GM19035 (cell line): ENCODE results near the gene NFAM1.

ENCODE experiments used
- ATAC-seq: cut with Tn5 transposase; IDR thresholded peaks from one replicate; pipeline ENCODE4 v1.9.1; 2021; ENCODE audit not compliant: unreplicated experiment

Gene NFAM1

DNA sequence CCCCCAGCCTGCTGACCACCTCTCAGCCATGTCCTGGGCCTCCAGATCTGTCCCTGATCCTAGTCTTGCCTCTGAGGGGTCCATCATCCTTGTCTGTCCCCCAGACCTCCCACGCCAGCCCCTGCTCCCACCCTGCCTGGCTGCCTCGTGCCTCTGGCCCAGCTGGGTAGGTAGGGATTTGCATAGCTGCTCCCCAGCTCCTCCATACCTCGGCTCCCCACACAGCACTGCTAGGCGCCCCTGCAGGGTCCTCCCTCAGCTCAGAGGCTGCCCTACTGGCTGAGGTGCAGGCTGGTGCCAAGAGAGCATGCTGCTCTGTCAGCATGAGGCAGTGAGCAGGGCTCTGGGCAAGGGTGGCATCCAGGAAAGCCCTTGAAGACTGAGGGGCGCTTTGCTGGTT, 47.7 kb downstream of the NFAM1 start:
- no peak for ATAC-seq

DNA sequence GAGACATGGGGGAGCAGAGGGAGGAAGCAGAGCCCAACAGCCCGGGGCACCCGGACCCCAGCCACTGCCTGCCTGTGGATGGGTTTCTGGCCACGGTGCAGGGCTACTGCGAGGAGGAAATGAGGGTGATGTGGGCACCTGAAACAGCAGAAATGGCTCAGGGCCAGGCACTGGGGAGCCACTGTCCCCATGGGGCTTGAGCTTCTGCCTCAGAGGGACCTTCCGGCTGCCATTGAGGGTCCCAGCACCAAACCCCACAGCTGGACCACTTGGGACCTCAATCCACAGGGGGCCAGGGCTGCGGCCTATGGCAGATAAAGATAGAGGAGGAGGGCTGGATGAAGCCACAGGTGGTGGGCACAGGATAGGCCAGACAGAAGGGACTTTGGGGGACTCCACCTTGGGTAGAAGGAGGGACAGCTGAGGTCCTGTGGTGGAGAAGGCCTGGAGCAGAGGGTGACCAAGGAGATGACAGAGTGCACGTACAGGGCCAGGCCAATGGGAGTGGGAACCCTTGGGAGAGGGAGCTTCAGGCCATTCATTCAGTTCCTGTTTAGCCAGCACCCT, 48.3 kb downstream of the NFAM1 start:
- no peak for ATAC-seq

DNA sequence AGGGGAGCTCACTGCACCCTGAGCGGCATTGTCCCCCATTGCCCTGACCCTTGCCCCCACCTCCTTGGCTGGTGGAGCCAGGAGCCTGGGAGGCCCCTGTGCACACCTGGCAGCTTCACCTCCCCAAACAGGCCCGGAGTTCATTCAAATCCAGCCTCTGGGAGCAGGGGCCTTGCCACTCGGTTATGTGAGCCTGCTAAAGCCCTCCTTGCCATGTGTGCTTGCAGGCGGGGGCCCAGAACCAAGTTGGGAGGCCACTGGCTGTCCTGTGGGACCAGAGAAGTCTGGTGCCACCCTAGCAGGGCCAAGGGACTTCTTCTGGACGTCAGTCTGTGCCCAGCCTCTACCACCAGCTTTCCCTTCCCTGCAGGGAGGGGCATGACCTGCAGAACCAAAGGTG, 48.9 kb downstream of the NFAM1 start:
- ATAC-seq, result no peak

DNA sequence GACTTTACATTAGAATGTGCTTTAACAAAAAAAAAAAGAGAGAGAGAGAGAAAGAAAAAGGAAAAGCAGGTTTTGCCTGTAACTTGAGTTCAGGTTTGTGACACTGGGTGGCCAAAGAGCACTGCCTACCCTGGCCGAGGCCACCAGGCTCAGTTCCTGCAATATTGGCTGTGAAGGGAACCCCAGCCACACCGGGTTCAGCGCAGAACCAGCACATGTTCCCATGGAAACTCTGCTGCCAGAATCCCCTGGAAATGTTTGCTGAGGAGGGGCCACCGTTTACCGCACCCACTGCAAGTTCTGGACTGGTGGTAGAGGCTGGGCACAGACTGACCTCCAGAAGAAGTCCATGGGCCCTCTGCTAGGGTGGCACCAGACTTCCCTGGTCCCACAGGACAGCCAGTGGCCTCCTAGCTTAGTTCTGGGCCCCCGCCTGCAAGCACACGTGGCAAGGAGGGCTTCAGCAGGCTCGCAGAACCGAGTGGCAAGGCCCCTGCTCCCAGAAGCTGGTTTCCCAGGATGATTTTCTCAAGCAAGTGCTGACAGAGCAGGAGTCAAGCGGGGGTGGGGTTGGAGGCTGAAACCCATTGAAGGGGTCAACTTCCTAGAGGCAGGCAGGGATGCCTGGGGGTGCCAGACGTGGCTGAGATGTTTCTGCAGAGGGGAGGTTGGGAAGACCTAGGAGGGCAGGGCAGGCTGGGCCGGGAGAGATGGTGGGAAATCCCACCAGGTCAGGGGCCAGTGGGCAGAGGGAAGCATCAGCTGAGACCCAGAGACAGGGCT, 51.2 kb downstream of the NFAM1 start:
- ATAC-seq, result no peak

DNA sequence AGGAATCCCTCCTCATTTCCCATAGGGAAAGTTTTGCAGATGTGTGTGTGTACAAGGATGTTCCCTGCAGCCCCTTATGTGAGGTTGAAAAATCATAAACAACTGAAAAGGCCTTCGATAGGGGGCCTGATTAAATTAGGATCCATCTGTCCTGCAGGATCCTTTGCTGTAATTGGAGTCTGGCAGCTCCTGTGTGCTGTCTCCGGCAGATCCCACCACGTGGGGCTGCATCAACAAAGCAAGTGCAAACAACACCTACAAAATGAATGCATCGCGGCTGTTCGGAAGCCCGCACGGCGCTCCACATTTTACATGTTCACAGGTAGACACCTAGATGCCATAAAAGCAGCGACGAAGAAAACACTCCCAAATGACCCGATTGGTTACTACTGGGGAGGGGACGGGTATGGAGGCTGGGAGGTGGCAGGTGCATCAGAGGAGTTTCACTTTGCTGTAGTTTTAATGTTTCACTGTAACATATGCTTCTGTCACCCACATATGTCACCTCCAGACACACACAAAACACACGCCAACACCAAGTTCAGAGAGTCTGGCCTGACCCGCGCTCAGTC, 52.2 kb downstream of the NFAM1 start:
- no peak for ATAC-seq

DNA sequence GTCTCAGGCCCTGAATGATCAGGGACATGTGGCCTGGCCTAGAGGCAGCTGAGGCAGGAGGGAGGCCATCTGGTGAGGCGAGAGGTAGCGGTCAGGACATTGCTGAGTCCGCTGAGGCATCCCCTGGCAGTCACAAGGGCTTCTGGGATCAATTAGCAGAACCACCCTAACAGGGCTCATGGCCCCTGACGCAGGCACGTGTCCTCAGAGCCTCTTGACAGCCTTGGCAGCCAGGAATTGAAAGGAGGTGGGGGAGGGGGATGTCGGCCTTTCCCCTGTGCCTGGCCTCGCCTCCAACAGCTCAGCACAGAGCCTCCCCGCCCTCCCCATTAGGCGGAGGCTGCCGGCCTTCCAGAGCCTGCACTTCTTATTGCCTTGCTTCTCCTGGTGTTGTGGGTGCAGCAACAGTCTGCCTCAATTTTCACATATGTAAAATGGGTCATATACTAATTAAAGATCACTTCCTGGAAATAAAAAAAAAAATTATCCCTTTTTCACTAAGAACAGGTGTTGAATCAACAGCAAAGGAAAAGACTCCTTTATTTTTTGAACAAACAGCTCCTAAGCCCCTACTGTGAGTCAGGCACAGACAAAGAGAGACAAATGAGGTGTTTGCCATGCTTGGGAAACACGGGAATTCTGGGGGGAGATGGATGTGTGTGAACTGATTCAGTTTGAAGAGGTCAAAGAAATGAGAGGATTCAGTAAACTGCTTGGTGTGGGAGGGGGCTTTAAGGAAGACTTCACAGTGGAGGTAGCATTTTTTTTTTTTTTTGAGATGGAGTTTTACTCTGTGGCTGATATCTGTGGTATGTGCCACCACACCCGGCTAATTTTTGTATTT, 55.3 kb downstream of the NFAM1 start:
- no peak for ATAC-seq

DNA sequence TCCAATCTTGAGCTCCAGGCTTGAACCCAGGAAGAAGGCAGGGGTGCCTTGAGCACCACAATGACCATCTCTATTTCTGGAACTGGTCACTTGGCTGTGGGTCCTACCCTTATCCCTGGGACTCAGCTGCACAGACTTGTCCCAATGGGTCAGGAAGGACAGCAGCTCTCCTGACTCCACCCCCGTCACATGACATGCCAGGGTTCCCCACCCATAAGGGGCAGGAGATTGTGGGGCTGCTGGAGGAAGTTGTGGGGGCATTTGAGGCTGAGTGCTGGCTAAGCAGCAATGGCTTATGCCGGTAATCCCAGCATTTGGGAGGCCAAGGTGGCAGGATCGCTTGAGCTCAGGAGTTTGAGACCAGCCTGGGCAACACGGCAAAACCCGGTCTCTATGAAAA, 56.2 kb downstream of the NFAM1 start:
- ATAC-seq, result no peak

DNA sequence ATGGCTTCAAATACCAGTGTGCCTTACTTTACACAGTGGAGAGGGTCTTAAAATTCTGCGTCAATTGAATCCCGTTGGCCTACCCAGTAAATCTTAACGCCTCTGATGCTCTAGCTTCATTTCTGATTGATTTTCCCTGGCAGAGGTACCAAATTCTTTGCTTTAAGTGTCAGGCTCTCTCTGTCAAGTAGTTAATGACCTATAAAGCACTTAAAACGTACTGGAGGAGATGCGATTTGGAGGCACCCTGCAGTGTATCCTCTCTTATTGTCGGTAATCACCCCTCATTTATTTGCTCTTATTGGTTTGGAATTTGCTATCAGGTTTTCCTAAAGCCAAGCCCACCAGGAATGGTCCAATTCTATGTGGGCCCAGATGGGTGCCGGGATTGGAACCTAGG, 59.2 kb downstream of the NFAM1 start:
- no peak for ATAC-seq

DNA sequence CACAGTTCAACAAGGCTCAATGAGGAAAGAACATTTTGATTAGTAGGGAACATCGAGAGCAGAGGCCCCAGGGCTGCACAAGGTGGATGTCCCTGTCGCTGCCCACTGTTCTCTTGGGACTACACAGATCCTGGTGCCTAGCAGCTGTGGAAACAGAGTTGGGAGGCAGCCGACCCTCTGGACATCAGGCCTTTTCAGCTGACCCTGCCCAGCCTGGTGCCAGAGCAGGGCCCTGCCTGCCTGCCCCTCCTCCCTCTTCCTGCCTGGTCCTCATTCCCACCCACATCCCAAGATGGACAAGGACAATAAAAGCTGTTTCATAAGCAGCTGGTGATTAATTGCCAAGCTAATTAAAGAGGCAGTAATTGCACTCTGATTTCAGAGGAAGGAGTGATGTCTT, 60.7 kb downstream of the NFAM1 start:
- ATAC-seq, result no peak

DNA sequence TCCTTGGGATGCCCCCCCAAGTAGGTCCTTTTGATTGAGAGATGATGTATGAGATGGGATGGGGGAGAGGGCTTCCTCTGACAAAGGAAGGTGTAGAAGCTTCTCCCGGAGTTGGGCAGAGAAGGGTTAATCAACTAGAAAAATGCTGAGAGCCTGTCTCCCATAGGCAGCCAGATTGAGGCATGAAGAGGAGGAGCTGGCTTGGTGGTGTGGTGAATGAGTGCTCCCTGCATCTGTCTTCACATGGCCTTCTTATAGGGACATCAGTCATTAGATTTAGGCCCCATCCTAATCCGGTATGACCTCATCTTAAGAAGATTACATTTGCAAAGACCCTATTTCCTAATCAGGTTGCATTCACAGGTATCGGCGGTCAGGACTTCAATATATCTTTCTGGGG, 61.1 kb downstream of the NFAM1 start:
- no peak for ATAC-seq

DNA sequence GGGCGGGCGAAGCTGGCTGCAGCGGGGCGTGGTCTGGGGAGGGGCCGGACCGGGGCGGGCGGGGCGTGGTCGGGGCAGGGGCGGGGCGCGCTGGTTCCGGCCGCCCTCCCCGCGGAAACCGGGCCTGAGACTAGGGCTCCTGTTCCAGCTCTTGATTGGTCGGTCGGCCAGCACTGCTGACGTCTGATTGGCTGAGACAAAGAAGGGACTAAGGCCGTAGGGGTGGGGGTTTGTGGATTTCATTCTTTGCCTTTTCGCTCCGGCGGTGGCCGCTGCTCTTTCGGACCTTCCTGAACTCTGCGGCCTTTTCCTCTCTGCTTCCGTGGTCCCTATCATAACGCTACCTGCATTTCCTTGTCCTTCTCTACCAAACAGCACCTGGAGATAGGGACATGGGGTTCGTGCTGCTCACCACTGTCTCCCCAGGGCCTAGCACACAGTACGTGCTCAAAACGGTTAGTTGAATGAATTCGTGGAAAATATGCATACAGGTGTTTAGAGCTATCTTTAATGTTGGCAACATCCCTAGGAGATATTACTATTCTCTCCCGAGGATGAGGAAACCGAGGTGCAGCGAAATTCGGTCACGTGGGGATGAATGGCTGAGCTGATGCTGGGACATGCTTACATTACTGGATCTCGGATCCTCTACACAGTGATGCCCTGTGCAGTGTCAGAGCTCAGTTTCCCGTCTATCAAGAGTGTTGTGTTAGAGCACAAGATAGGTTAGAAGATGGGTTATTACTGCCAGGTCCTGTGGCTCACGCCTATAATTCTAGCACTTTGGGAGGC, 62.8 kb downstream of the NFAM1 start:
- ATAC-seq, result peak; percentile 98

DNA sequence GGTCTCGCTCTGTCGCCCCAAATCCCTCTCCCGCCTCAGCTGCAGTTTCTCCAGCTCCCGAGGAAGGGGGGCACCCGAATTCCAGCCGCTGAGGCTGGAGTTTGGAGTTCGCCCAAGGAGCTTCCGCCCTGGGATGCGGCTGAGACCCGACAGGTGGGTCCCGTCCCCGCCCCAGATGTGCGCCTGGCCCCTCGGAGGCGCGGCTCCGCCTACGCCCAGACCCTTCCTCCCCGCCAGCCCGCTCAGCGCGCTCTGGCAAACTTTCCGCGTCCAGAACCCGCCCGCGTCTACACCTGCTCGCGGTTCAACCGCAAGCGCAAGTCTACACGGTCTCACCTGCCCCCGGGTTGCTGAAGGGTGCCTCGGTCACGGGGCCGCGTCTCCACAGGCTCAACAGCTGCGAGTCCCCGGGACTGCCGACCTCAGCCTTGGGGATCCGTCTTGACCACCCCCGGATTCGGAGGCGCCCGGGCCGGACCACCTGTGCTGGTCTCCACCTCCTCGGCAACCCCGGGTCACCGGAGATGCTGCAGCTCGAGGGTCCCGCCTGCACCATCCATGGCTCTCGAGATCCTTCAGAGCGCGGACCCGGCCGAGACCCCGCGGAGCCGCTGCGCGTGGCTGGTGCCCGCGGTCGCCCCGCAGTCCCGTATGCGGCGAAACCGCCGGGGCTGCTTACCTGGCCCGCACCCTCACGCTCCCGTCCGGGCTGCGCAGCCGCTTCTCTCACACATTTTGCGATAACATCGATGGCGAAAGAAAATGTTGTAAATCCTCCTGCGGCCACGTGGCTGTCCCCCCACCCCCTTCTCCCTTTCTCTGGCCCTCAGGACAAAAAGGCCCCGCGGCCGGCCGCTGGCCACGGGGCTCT, 63.6 kb downstream of the NFAM1 start:
- peak; percentile 18 for ATAC-seq

DNA sequence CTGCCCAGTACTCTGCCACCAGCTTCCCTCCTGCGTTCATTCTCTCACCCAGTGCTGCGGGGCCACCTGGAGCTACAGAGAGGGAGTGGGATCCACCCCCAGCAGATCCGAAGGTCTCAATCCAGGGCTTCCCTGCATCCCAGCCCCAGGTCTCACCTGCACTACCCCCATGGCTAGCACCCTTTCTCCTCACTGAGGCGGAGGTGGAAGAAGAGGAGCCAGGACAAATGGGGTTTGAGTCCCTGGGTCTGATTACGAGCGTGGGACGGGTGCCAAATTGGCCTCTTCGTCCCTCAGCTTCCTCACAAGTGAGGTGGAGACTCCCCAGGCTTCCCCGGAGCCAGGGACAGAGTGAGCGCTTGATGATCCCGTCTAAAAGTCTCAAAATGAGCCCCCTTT, 64.2 kb downstream of the NFAM1 start:
- ATAC-seq, result no peak

DNA sequence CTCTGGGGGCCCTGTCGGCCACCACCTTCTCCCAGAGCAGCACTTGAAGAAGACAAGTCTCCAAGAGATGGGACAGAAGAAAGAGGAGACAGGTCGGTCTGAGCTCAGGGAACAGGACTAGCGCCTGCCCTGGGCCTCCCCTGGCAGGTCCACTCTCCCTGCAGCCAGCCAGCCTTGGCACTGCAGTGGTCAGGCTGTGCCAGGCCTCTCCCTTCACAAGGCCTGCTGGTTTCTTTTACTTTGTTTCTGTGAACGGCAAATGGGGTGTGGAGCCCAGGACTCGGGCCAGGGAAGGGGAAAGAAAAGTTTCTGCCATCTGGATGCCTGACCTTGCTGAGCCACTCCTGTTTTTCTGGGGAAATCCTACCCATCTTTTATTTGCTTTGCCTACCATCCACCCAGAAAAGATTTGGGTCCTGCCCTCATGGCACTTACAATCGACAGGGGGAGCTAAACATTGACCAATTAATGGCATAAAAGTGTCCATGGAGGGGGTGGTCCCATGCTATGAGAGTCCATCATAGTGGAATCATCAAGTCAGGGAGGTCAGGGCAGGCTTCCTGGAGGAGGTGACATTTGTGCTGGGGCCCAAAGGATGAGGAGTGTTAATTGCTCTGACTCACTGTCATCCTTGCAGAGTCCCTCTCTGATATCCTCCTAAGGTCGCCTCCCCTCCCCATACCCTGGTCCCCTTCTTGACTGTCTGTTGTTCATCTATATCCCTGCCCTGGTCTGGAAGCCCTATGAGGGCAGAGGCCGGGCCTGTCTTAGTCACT, 65.2 kb downstream of the NFAM1 start:
- no peak for ATAC-seq

DNA sequence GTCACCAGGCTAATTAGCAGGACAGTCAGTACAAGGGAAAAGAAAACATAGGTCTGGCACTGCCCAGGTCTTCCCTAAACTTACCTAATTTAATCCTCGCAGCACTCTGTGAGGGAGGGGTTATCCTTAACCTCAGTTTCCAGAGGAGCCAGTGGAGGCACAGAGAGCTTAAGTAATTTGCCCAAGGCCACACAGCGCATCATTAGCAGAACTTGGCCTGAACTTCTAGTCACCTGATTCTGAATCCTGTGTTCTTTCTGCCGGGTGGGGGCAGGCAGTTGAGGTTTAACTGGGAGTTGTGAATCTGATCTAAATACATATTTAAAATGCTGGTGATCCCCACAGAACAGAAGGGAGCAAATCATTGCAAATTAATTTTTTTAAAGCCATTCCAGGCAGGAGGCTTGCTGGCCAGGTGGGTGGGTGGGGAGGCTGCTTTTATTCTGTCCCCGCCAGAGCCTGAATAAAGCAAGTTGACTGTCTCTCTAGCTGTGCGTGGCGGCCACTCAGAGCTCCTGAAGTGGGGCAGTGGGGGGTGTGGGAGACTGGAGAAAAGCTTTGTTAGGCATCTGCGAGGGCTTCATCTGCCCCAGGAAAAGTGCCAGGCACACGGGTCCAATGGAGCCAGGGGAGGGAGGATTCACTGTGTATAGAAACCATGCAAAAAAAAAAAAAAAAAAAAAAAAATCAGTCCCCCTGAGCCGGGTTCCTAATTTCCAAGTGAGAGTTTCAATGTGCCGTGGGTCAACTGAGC, 66.1 kb downstream of the NFAM1 start:
- ATAC-seq, result no peak

DNA sequence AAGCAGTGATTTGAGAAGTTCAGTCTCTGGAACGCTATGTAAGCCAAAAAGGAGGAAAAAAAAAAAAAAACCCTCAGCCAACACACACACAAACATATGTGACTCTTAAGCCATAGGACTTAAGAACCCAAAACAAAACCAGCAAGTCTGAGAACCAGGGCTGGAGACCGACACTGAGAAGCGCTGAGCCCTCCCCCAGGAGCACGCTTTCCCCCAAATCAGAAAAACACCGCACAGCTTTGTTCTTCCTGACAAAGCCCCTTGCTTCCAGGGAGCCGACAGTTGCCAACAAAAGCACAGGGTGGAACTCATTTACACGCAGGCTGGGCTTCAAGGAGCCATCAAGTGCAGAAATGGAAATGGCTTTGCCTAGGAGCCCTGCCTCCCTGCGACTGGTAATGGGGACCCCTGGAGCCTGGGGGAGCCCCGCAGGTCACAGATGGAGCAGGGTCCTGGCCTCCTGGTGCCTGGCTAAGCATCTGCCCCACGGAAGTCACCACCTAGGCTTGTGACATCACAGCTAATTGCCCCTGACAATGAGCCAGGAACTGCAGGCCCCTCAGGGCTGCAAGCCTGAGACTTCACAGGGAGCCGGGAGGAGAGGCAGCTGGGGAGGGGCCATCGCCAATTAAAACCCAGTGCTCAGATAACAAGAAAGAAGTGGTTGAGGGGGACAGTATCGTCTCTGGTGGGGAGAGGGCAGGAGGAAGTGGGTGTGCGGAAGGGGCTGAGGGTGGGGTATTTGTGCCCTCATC, 66.9 kb downstream of the NFAM1 start:
- ATAC-seq, result no peak

DNA sequence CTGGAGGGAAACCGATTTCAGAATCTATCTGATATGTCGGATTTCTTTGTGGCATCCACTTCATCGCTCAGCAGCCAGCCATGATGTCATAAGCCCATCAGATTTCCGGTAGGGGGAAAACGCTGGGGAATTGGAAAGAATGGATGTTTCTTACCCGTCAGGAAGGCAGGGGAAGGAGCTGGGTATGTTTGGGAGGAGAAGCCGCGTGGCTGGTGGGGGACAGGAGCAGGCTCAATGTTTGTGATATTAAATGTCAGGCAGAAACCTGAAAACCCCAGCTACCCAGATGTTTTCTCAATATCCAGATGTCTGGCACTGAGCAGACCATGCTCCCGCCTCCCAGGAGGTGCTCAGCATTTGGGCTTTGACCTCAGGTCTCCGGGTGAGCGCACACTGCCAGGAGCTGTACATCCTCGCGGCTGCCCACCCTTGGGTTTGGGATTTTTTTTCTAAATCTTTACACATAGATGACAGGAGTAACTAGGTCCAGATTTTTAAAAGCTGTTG, 67.5 kb downstream of the NFAM1 start:
- ATAC-seq, result no peak

DNA sequence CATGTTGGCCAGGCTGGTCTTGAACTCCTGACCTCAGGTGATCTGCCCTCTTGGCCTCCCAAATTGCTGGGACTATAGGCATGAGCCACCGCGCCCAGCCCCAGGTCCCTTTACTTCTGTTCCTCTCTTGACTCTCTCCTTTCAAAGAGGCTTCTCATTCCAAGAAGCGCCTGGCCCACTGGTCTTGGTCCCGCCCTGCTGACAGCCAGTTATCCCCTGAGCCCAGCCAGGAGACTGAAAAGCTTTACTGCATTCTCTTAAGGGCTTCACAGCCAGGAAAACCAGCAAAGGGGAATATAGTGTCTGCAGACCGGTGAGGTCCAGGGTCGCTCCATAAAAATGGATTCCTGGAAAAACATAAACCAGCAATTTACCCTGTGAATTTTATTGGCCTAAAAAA, 68.3 kb downstream of the NFAM1 start:
- no peak for ATAC-seq
